Thyroid gland (tissue), 4 donors: Measurements from ENCODE around the gene ARL8B.

Experiments
- CTCF ChIP-seq, 6 experiments: fragments of 200-600 bp in 3 of 6; fragments of 450-650 bp in 3 of 6; sonication (generic) in 3 of 6; IDR thresholded peaks; one replicate each; pipeline ENCODE4 v1.5.1; 2016 to 2019; ENCODE audit warnings: antibody characterized with exemption in 6 of 6, mild to moderate bottlenecking in 2 of 6, inconsistent platforms in 1 of 6, moderate library complexity in 1 of 6
- POLR2A ChIP-seq, 2 donors: fragments of 450-650 bp; IDR thresholded peaks; one replicate each; pipeline ENCODE4 v1.6.1; 2017; ENCODE audit warnings: antibody characterized with exemption in 2 of 2, mild to moderate bottlenecking in 2 of 2, moderate library complexity in 1 of 2

- no peak for TF ChIP-seq CTCF (IDR thresholded peaks at IDR 0.05)
- TF ChIP-seq POLR2A (IDR thresholded peaks at IDR 0.05): no peak
These were observed 79.4 kb downstream of the ARL8B start for GRCh38 chr3:5201536-5201935.
